ENCODE results near the gene NEBL. TPM values are rescaled to one million over a fixed set of nuclear protein-coding genes. Genes with fewer than 3 reads are reported as not detected.
"Not testable (repeated sequence)": the region's sequence is repeated elsewhere in the genome, so short reads cannot be mapped to it uniquely, and the experiment has no call there.

NEBL gene
- total RNA-seq (1 to 10 TPM in 1 of 5 experiments, under 1 TPM in 3, not detected in 1; 0.05 to 1.4 (median 0.16) TPM), polyA plus RNA-seq (under 1 TPM in 1 of 2 donors, not detected in 1; 0.06 TPM), total RNA-seq (not detected)

GRCh38 chr10:20897146-20897825, at the start of gene NEBL:
NEBL (minus strand) TSS chr10:20897311; CDS start chr10:20897205, 106 bp downstream.
- no peaks in the 10 kb centered on the region for H3K4me1 ChIP-seq (ENCODE audit: control insufficient read depth in 2 of 2, insufficient read depth in 2 of 2, low read length in 2 of 2)
- ChIA-PET POLR2A (no interaction called here), CTCF (no interaction called here)
- ATAC-seq (no peak), DNase-seq (no peak)
- no peaks in the 10 kb centered on the region for H3K36me3 ChIP-seq (ENCODE audit: control insufficient read depth in 2 of 3, insufficient read depth in 3 of 3, low read length in 3 of 3)
- Mint-ChIP-seq H3K4me1 (no peaks in the 10 kb centered on the region), H3K9me3 (no peaks in the 10 kb centered on the region), H3K27ac (no peak within 1 kb of the TSS), H3K27me3 (peaks cover 0 to 10% (median 0%) of the 10 kb centered on the region in 5 donors), H3K4me3 (no peak within 1 kb of the TSS), H3K36me3 (peaks cover 0 to 3% (median 0%) of the 10 kb centered on the region in 5 donors)
- H3K27ac ChIP-seq (ENCODE audit: low read depth, low read length), result no peak within 1 kb of the TSS
- no peaks in the 10 kb centered on the region for H3K9me3 ChIP-seq (ENCODE audit: control insufficient read depth in 2 of 3, low read length in 3 of 3)
- H3K27me3 ChIP-seq (ENCODE audit: control insufficient read depth in 2 of 2, insufficient read depth in 2 of 2, low read length in 2 of 2), result no peaks in the 10 kb centered on the region
- intact Hi-C loops (cut with micrococcal nuclease), result no loop called here
- H3K4me3 ChIP-seq (ENCODE audit: low read length), result no peak within 1 kb of the TSS

GRCh38 chr10:20945546-20946332, 48.6 kb upstream of the NEBL start:
- H3K4me3 Mint-ChIP-seq, result no peak overlapping the region
- POLR2A ChIA-PET, result no interaction called here

GRCh38 chr10:20944789-20945502, 47.8 kb upstream of the NEBL start:
- H3K27me3 ChIP-seq (ENCODE audit: control insufficient read depth in 2 of 2, insufficient read depth in 2 of 2, low read length in 2 of 2), result no peaks in the 10 kb centered on the region
- no peaks in the 10 kb centered on the region for H3K36me3 ChIP-seq (ENCODE audit: control insufficient read depth in 2 of 3, insufficient read depth in 3 of 3, low read length in 3 of 3)
- intact Hi-C loops (cut with micrococcal nuclease), result no loop called here
- Mint-ChIP-seq H3K4me1 (no peaks in the 10 kb centered on the region), H3K27me3 (peaks cover 0 to 4% (median under 1%) of the 10 kb centered on the region in 5 donors), H3K27ac (no peak overlapping the region), H3K9me3 (peaks cover 0 to 4% (median 0%) of the 10 kb centered on the region in 11 donors), H3K36me3 (no peaks in the 10 kb centered on the region), H3K4me3 (no peak overlapping the region)
- ATAC-seq, result no peak
- POLR2A ChIA-PET, result no interaction called here
- no peak overlapping the region for H3K4me3 ChIP-seq (ENCODE audit: low read length)
- no peak overlapping the region for H3K27ac ChIP-seq (ENCODE audit: low read depth, low read length)
- no peaks in the 10 kb centered on the region for H3K4me1 ChIP-seq (ENCODE audit: control insufficient read depth in 2 of 2, insufficient read depth in 2 of 2, low read length in 2 of 2)
- H3K9me3 ChIP-seq (ENCODE audit: control insufficient read depth in 2 of 3, low read length in 3 of 3), result no peaks in the 10 kb centered on the region
- no peak for DNase-seq
- CTCF ChIA-PET, result interaction anchor here (0.6 kb wide), 1 partner anchor 8 kb away, joined by 3 read pairs; no protein-coding TSS in a partner anchor

More at GRCh38 chr10:20945546-20946332, 48.6 kb upstream of the NEBL start:
- H3K27ac ChIP-seq (ENCODE audit: low read depth, low read length), result no peak overlapping the region
- H3K4me3 ChIP-seq (ENCODE audit: low read length), result no peak overlapping the region
- no peak for ATAC-seq
- H3K27me3 Mint-ChIP-seq, result peaks cover 0 to 7% (median 4%) of the 10 kb centered on the region in 5 donors
- no peak for DNase-seq
- H3K27ac Mint-ChIP-seq, result no peak overlapping the region
- H3K9me3 Mint-ChIP-seq, result peaks cover 0 to 4% (median 0%) of the 10 kb centered on the region in 11 donors
- no peaks in the 10 kb centered on the region for H3K9me3 ChIP-seq (ENCODE audit: control insufficient read depth in 2 of 3, low read length in 3 of 3)
- CTCF ChIA-PET, result interaction anchor here (0.6 kb wide), 1 partner anchor 9 kb away, joined by 3 read pairs; no protein-coding TSS in a partner anchor
- no peaks in the 10 kb centered on the region for H3K36me3 ChIP-seq (ENCODE audit: control insufficient read depth in 2 of 3, insufficient read depth in 3 of 3, low read length in 3 of 3)
- H3K4me1 ChIP-seq (ENCODE audit: control insufficient read depth in 2 of 2, insufficient read depth in 2 of 2, low read length in 2 of 2), result no peaks in the 10 kb centered on the region
- no peaks in the 10 kb centered on the region for H3K27me3 ChIP-seq (ENCODE audit: control insufficient read depth in 2 of 2, insufficient read depth in 2 of 2, low read length in 2 of 2)
- H3K4me1 Mint-ChIP-seq, result no peaks in the 10 kb centered on the region
- intact Hi-C loops (cut with micrococcal nuclease), result no loop called here
- H3K36me3 Mint-ChIP-seq, result no peaks in the 10 kb centered on the region

- H3K9me3 Mint-ChIP-seq, result peaks cover 4 to 17% (median 6%) of the 10 kb centered on the region in 11 donors
- H3K4me1 Mint-ChIP-seq; H3K36me3 Mint-ChIP-seq; H3K27me3 ChIP-seq (ENCODE audit: control insufficient read depth in 2 of 2, insufficient read depth in 2 of 2, low read length in 2 of 2); H3K27ac ChIP-seq (ENCODE audit: low read depth, low read length); DNase-seq; ATAC-seq; intact Hi-C loops (cut with micrococcal nuclease); CTCF ChIA-PET; H3K4me1 ChIP-seq (ENCODE audit: control insufficient read depth in 2 of 2, insufficient read depth in 2 of 2, low read length in 2 of 2); H3K4me3 Mint-ChIP-seq; H3K27ac Mint-ChIP-seq; H3K27me3 Mint-ChIP-seq; H3K9me3 ChIP-seq (ENCODE audit: control insufficient read depth in 2 of 3, low read length in 3 of 3); POLR2A ChIA-PET; H3K4me3 ChIP-seq (ENCODE audit: low read length); H3K36me3 ChIP-seq (ENCODE audit: control insufficient read depth in 2 of 3, insufficient read depth in 3 of 3, low read length in 3 of 3): not testable (repeated sequence)
These were observed 42.3 kb upstream of the NEBL start for GRCh38 chr10:20939414-20939813.

- Mint-ChIP-seq H3K27me3 (no peaks in the 10 kb centered on the region), H3K9me3 (peaks cover 4 to 18% (median 6%) of the 10 kb centered on the region in 11 donors), H3K36me3 (peaks cover 0 to 4% (median 0%) of the 10 kb centered on the region in 5 donors), H3K27ac (no peak overlapping the region), H3K4me1 (no peaks in the 10 kb centered on the region), H3K4me3 (no peak overlapping the region)
- intact Hi-C loops (cut with micrococcal nuclease), result no loop called here
- H3K4me1 ChIP-seq (ENCODE audit: control insufficient read depth in 2 of 2, insufficient read depth in 2 of 2, low read length in 2 of 2), result no peaks in the 10 kb centered on the region
- no peaks in the 10 kb centered on the region for H3K36me3 ChIP-seq (ENCODE audit: control insufficient read depth in 2 of 3, insufficient read depth in 3 of 3, low read length in 3 of 3)
- H3K27me3 ChIP-seq (ENCODE audit: control insufficient read depth in 2 of 2, insufficient read depth in 2 of 2, low read length in 2 of 2), result no peaks in the 10 kb centered on the region
- H3K4me3 ChIP-seq (ENCODE audit: low read length), result no peak overlapping the region
- DNase-seq, result no peak
- H3K9me3 ChIP-seq (ENCODE audit: control insufficient read depth in 2 of 3, low read length in 3 of 3), result no peaks in the 10 kb centered on the region
- ChIA-PET CTCF (interaction anchor here (1.0 kb wide), 1 partner anchor 9 kb away, joined by 3 read pairs; no protein-coding TSS in a partner anchor), POLR2A (no interaction called here)
- no peak for ATAC-seq
- H3K27ac ChIP-seq (ENCODE audit: low read depth, low read length), result no peak overlapping the region
These were observed 39.3 kb upstream of the NEBL start for GRCh38 chr10:20936396-20936795.

- DNase-seq (no peak), ATAC-seq (no peak)
- Histone ChIP-seq H3K27ac (ENCODE audit: low read depth, low read length) (no peak overlapping the region), H3K9me3 (ENCODE audit: control insufficient read depth in 2 of 3, low read length in 3 of 3) (no peaks in the 10 kb centered on the region), H3K4me1 (ENCODE audit: control insufficient read depth in 2 of 2, insufficient read depth in 2 of 2, low read length in 2 of 2) (no peaks in the 10 kb centered on the region), H3K27me3 (ENCODE audit: control insufficient read depth in 2 of 2, insufficient read depth in 2 of 2, low read length in 2 of 2) (no peaks in the 10 kb centered on the region), H3K36me3 (ENCODE audit: control insufficient read depth in 2 of 3, insufficient read depth in 3 of 3, low read length in 3 of 3) (no peaks in the 10 kb centered on the region), H3K4me3 (ENCODE audit: low read length) (no peak overlapping the region)
- no peak overlapping the region for H3K27ac Mint-ChIP-seq
- H3K36me3 Mint-ChIP-seq, result peaks cover 0 to 4% (median 0%) of the 10 kb centered on the region in 5 donors
- POLR2A ChIA-PET, result no interaction called here
- H3K4me1 Mint-ChIP-seq, result no peaks in the 10 kb centered on the region
- no peak overlapping the region for H3K4me3 Mint-ChIP-seq
- CTCF ChIA-PET, result no interaction called here
- intact Hi-C loops (cut with micrococcal nuclease), result no loop called here
- H3K27me3 Mint-ChIP-seq, result no peaks in the 10 kb centered on the region
- H3K9me3 Mint-ChIP-seq, result peaks cover 4 to 18% (median 6%) of the 10 kb centered on the region in 11 donors
These were observed 38.8 kb upstream of the NEBL start for GRCh38 chr10:20935931-20936330.

All from naive thymus-derived CD4-positive, alpha-beta T cell (primary cell).